Smooth muscle cell (in vitro differentiated cells): ENCODE results near the gene PMEL. TPM values are rescaled to one million over a fixed set of nuclear protein-coding genes. Genes with fewer than 3 reads are reported as not detected.

Experiments used
- DNase-seq: peaks from one replicate; lab custom pipeline; 2025; ENCODE audit not compliant: unreplicated experiment; lab: John Stamatoyannopoulos, UW
- H2AFZ ChIP-seq: fragments of 200-600 bp; sonication (generic); 2 replicates; pipeline ENCODE4 v1.6.0; 2016; ENCODE audit warnings: antibody characterized with exemption, low read depth, mild to moderate bottlenecking
- H3F3A ChIP-seq: fragments of 200-600 bp; sonication (generic); 2 replicates; pipeline ENCODE4 v1.6.0; 2017; ENCODE audit warnings: antibody characterized with exemption, low read depth
- H3K27ac ChIP-seq: fragments of 200-600 bp; sonication (generic); 2 replicates; pipeline ENCODE4 v1.5.1; 2016; ENCODE audit warnings: low read depth, mild to moderate bottlenecking
- H3K27me3 ChIP-seq: fragments of 200-600 bp; sonication (generic); 2 replicates; pipeline ENCODE4 v1.6.1; 2016; ENCODE audit warnings: low read depth, mild to moderate bottlenecking
- H3K36me3 ChIP-seq: fragments of 200-600 bp; sonication (generic); 2 replicates; pipeline ENCODE4 v1.5.1; 2016; ENCODE audit warnings: low read depth
- H3K4me1 ChIP-seq: fragments of 200-600 bp; sonication (generic); 2 replicates; pipeline ENCODE4 v1.5.1; 2016; ENCODE audit warnings: low read depth
- H3K4me2 ChIP-seq: fragments of 200-600 bp; sonication (generic); 2 replicates; pipeline ENCODE4 v1.6.0; 2016; ENCODE audit warnings: mild to moderate bottlenecking
- H3K4me3 ChIP-seq: fragments of 200-600 bp; sonication (generic); 2 replicates; pipeline ENCODE4 v1.5.1; 2016; ENCODE audit warnings: mild to moderate bottlenecking
- H3K79me2 ChIP-seq: fragments of 200-600 bp; sonication (generic); 2 replicates; pipeline ENCODE4 v1.6.0; 2016; ENCODE audit warnings: low read depth, mild to moderate bottlenecking
- H3K9ac ChIP-seq: fragments of 200-600 bp; sonication (generic); 2 replicates; pipeline ENCODE4 v1.6.0; 2016; ENCODE audit warnings: low read depth
- H3K9me3 ChIP-seq: fragments of 200-600 bp; sonication (generic); replicated peaks from 2 replicates; pipeline ENCODE4 v1.5.1; 2016; ENCODE audit warnings: low read depth
- H4K20me1 ChIP-seq: fragments of 200-600 bp; sonication (generic); 2 replicates; pipeline ENCODE4 v1.6.0; 2016; ENCODE audit warnings: low read depth
- WGBS: methylation state at CpG from one replicate; pipeline ENCODE4 v1.1.7; 2016; ENCODE audit warnings: low lambda C conversion rate; 5-methylcytosine and 5-hydroxymethylcytosine counted together
- polyA plus RNA-seq: library from polyadenylated mRNA; unstranded; fragments of >200 nt; fragmentation: Nextera tagmentation; extraction: Ambion mirVana; gene quantifications from 2 replicates; pipeline ENCODE4 v1.2.1, GENCODE V29; 2016
- total RNA-seq: library from RNA; depleted of rRNA; stranded (reverse); fragments of >200 nt; gene quantifications from 2 replicates; pipeline ENCODE4 v1.2.3, GENCODE V29; 2014
- TF ChIP-seq, protein P1 (sequence below): fragments of 200-600 bp; sonication (generic); IDR thresholded peaks from 2 replicates; pipeline ENCODE4 v1.5.1; 2017; ENCODE audit warnings: borderline replicate concordance, mild to moderate bottlenecking, antibody characterized with exemption; ENCODE audit not compliant: insufficient read depth, poor library complexity, severe bottlenecking

Gene PMEL
- total and polyA plus RNA-seq, 2 experiments from 2014 or later, result 1.8 to 1.9 TPM

DNA sequence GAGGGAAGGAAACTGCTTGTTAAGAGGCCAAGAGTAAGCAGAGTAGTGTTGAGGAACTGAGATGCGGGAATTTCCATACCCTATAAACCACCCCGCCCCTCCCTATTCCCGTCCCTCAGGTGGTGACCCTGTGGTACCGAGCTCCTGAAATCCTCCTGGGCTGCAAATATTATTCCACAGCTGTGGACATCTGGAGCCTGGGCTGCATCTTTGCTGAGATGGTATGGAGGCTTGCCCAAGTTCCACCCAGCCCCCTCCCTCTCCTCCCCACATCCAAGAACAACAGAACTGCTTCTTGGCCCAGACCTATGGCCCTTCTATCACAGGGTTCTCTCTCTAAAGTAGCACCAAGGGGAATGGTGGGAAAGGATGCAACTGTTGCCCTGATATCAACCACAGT is 3.5 kb upstream of the PMEL start:
- H4K20me1 ChIP-seq, result no peaks in the 10 kb centered on the region
- H3K79me2 ChIP-seq, result peaks cover 27% of the 10 kb centered on the region
- DNase-seq, result no peak
- TF ChIP-seq, protein P1, sequence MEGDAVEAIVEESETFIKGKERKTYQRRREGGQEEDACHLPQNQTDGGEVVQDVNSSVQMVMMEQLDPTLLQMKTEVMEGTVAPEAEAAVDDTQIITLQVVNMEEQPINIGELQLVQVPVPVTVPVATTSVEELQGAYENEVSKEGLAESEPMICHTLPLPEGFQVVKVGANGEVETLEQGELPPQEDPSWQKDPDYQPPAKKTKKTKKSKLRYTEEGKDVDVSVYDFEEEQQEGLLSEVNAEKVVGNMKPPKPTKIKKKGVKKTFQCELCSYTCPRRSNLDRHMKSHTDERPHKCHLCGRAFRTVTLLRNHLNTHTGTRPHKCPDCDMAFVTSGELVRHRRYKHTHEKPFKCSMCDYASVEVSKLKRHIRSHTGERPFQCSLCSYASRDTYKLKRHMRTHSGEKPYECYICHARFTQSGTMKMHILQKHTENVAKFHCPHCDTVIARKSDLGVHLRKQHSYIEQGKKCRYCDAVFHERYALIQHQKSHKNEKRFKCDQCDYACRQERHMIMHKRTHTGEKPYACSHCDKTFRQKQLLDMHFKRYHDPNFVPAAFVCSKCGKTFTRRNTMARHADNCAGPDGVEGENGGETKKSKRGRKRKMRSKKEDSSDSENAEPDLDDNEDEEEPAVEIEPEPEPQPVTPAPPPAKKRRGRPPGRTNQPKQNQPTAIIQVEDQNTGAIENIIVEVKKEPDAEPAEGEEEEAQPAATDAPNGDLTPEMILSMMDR, result no peak
- H3K9me3 ChIP-seq, result no peaks in the 10 kb centered on the region
- WGBS, result 97% methylated on average over 4 of the region's 4 CpGs
- no peaks in the 10 kb centered on the region for H3K27me3 ChIP-seq
- no peak overlapping the region for H3K4me3 ChIP-seq
- no peaks in the 10 kb centered on the region for H3K36me3 ChIP-seq
- H3K4me1 ChIP-seq, result no peaks in the 10 kb centered on the region
- H3K27ac ChIP-seq, result no peak overlapping the region
- no peak overlapping the region for H2AFZ ChIP-seq
- no peak overlapping the region for H3K9ac ChIP-seq
- H3F3A ChIP-seq, result peaks cover 8% of the 10 kb centered on the region
- H3K4me2 ChIP-seq, result no peak overlapping the region

DNA sequence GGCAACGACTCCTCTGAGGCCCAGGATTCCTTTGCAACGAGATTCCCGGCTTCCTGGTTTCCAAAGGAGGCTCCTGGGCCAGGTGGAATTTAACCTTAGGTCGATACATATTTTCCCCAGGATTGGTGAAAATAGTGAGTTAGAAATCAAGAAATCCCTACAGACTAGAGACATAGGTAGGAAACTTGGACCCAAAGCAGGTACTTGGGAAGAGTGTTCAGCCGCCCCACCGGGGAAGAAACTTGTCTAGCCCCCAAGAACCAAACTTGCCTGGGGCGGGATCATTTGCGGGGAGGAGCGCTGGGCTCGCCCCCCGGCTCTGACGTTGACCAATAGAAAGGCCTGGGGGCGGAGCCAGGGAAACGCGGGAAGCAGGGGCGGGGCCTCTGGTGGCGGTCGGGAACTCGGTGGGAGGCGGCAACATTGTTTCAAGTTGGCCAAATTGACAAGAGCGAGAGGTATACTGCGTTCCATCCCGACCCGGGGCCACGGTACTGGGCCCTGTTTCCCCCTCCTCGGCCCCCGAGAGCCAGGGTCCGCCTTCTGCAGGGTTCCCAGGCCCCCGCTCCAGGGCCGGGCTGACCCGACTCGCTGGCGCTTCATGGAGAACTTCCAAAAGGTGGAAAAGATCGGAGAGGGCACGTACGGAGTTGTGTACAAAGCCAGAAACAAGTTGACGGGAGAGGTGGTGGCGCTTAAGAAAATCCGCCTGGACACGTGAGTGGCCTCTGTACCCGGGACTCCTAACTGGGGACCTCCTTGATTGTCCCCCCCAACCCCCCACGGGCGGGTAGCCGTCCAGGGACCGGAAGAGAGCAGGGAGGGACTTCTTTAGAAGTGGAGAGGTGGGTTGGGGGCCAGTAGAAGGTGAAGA is 803 bp upstream of the PMEL start, which contains the start of gene CDK2:
Gene CDK2, plus strand, starts transcription at position 423 of the 874 bp plus-strand sequence. Its CDS starts 179 bp downstream, at position 602.
- Histone ChIP-seq H3K4me2 (peak within 1 kb of the TSS; percentile 99), H3K4me3 (peak within 1 kb of the TSS; percentile 97), H4K20me1 (no peaks in the 10 kb centered on the region), H3K79me2 (peaks cover 23% of the 10 kb centered on the region), H3K27ac (peak within 1 kb of the TSS; percentile 15), H3K9ac (peak within 1 kb of the TSS; percentile 87), H3K36me3 (no peaks in the 10 kb centered on the region), H3F3A (no peaks in the 10 kb centered on the region), H3K9me3 (no peaks in the 10 kb centered on the region), H3K27me3 (no peaks in the 10 kb centered on the region), H2AFZ (peak within 1 kb of the TSS; percentile 93), H3K4me1 (no peaks in the 10 kb centered on the region)
- under 1% methylated on average over 43 of the region's 45 CpGs for WGBS
- DNase-seq, result peak; percentile 69
- TF ChIP-seq, protein P1, result no peak

DNA sequence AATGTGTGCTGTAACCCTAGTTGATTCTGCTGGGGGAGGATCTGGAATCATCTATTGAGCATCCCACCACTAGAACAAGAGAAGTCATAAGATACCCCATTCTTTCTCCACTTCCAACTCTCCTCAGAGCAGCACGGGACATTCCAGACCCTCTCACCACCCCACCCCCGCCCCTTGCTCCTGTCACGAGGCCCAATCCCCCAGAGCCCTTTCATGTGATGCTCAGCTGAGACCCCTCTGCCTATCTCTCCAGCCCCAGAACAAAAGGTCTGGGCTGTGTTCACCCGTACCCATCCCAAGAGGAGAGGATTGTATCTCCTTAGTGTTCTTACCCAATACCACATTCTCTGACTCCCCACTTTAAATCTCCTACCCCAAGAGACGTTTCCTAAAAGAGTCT is 602 bp downstream of the PMEL start:
- H3K27ac ChIP-seq, result no peak overlapping the region
- no peaks in the 10 kb centered on the region for H3K36me3 ChIP-seq
- 78% methylated on average over 5 of the region's 5 CpGs for WGBS
- H3K4me2 ChIP-seq, result no peak overlapping the region
- no peaks in the 10 kb centered on the region for H4K20me1 ChIP-seq
- H3K27me3 ChIP-seq, result no peaks in the 10 kb centered on the region
- DNase-seq, result no peak
- no peaks in the 10 kb centered on the region for H3K9me3 ChIP-seq
- TF ChIP-seq, protein P1, result no peak
- H3K4me3 ChIP-seq, result no peak overlapping the region
- no peak overlapping the region for H2AFZ ChIP-seq
- no peaks in the 10 kb centered on the region for H3K4me1 ChIP-seq
- no peak overlapping the region for H3K9ac ChIP-seq
- H3K79me2 ChIP-seq, result peaks cover 23% of the 10 kb centered on the region
- H3F3A ChIP-seq, result no peaks in the 10 kb centered on the region
